Measurements from ENCODE around the gene SH3BP4. TPM values are rescaled to one million over a fixed set of nuclear protein-coding genes. Genes with fewer than 3 reads are reported as not detected.
A peak's percentile ranks its signal among the peaks of the same experiment; 100 is the strongest.

The SH3BP4 gene
- total RNA-seq (2013; cell fraction: nucleolus; rRNA removed): not detected in 2 replicates
- total RNA-seq (2014; rRNA removed) (not detected in 2 replicates), total RNA-seq (2014; rRNA removed; fragmentation: Illumina TruSeq; extraction: Trizol) (not detected in 2 replicates), total RNA-seq (2021) (0.19 and 0.36 TPM in 2 replicates), polyA plus RNA-seq (2011; rRNA removed) (not detected in 2 replicates), polyA plus RNA-seq (2014; fragmentation: Illumina TruSeq; extraction: Trizol) (not detected in 2 replicates), polyA plus RNA-seq (2014; fragmentation: Nextera tagmentation; extraction: Ambion mirVana) (not detected), polyA plus RNA-seq (2014; rRNA removed) (not detected in 2 replicates), polyA plus RNA-seq (2016; fragmentation: Nextera tagmentation; extraction: Ambion mirVana) (under 1 TPM in 1 of 2 experiments, not detected in 1; 0.03 TPM), polyA minus RNA-seq (2011; rRNA and poly(A)+ RNA removed) (not detected in 2 replicates), Bru-seq, nascent RNA (percentile 17 among the genes with signal in this experiment), BruChase-seq, experiment 1, labeled RNA remaining after a 6-hour chase (percentile 19 among the genes with signal in this experiment), BruChase-seq, experiment 2, labeled RNA remaining after a 2-hour chase (percentile 24 among the genes with signal in this experiment)
- not detected for polyA plus RNA-seq (2011; ENCODE audit: low read depth)
- not detected in 2 replicates for polyA plus RNA-seq (2011; cell fraction: cytosol; rRNA removed)
- polyA plus RNA-seq (2011; cell fraction: nucleus; rRNA removed): not detected in 2 replicates
- not detected in 2 replicates for polyA plus RNA-seq (2012)
- 0.53 and 0.94 TPM in 2 replicates for polyA minus RNA-seq (2011; cell fraction: cytosol; rRNA and poly(A)+ RNA removed)
- 0.29 TPM in 1 of 2 replicates, not detected in the other for polyA minus RNA-seq (2011; cell fraction: nucleus; rRNA and poly(A)+ RNA removed)
- long read RNA-seq, experiment 1: 0 reads
- long read RNA-seq, experiment 2: 0 reads

DNA sequence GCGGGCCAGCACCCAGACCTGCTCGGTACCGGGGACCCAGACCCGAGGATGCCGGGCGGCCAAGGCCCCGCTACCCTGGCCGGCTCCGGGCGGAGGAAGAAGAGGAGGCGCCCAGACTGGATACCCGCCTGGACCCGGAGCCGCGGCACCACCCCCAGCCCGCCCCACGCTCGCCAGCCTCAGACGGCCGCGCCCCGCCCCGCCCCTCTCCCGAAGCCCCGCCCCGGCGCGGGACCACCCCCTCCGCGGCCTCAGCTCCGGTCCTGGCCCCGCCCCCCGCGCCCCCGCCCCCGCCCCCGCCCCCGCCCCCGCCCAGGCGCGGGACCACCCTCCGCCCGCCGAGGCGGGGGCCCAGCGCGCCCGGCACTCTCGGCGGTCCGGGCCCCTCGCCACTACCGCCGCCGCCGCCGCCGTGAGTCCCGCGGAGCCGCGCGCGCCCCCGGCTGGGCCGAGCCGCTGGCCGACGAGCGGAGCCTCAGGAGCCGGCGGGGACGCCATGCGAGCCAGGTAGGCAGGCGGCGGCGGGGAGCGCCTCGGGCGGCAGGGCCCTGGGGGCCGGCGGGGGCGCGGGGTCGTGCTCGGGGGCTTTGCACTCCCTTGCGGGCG, at the start of gene SH3BP4:
Gene SH3BP4 (plus strand): TSS at position 354 of the 606 bp plus-strand sequence. CDS start 82,986 bp downstream, outside the sequence.
- no peak for FAIRE-seq
- 30% methylated on average over 8 of the region's 88 CpGs for WGBS (ENCODE audit: insufficient coverage, insufficient replicate concordance, low lambda C conversion rate, missing lambda C conversion rate)
- BruUV-seq (replicated peaks): no TSS peak
- intact Hi-C loops (cut with micrococcal nuclease; ENCODE audit: unreplicated experiment) (no loop called here), in situ Hi-C loops (cut with MboI) (no loop called here)
- no peak within 1 kb of the TSS for H3K4me3 ChIP-seq
- no peaks in the 10 kb centered on the region for H3K79me2 ChIP-seq (ENCODE audit: control insufficient read depth, insufficient read depth, low read length)
- ChIA-PET CTCF (no interaction called here), POLR2A (no interaction called here), RAD21 (ENCODE audit: unreplicated experiment) (no interaction called here), SMC1A (ENCODE audit: uncharacterized antibody, unreplicated experiment) (no interaction called here)
- peaks cover 0 to 8% of the 10 kb centered on the region in 2 experiments; a peak in 2 of 4 replicates for H3K27me3 ChIP-seq (replicated peaks in 1 of 2; ENCODE audit: control insufficient read depth in 2 of 2, insufficient read depth in 2 of 2, low read length in 1 of 2)
- no peak within 1 kb of the TSS for H3K4me2 ChIP-seq (ENCODE audit: control insufficient read depth, insufficient read depth)
- no peak within 1 kb of the TSS for H2AFZ ChIP-seq (ENCODE audit: control insufficient read depth, low read depth, low read length)
- no peak for DNase-seq (ENCODE audit: low read depth, low spot score)
- no peaks in the 10 kb centered on the region for H3K9me3 ChIP-seq (replicated peaks; ENCODE audit: control insufficient read depth, insufficient read depth, low read length)
- no peak within 1 kb of the TSS for H3K27ac ChIP-seq (ENCODE audit: control insufficient read depth, insufficient read depth)
- H3K9ac ChIP-seq (ENCODE audit: control insufficient read depth, insufficient read depth, low read length): no peak within 1 kb of the TSS
- ATAC-seq: no peak
- no peak for TF ChIP-seq SP1 (IDR thresholded peaks at IDR 0.05; ENCODE audit: low read depth, low read length)
- TF ChIP-seq PKNOX1 (IDR thresholded peaks at IDR 0.05): no peak
- no peak for TF ChIP-seq ZSCAN29 (IDR thresholded peaks at IDR 0.05)
- H3K36me3 ChIP-seq (ENCODE audit: control insufficient read depth in 2 of 2, insufficient read depth in 2 of 2, low read length in 1 of 2): no peaks in the 10 kb centered on the region
- H4K20me1 ChIP-seq (ENCODE audit: control insufficient read depth, insufficient read depth): no peaks in the 10 kb centered on the region
- no peaks in the 10 kb centered on the region for H3K4me1 ChIP-seq (ENCODE audit: control insufficient read depth, insufficient read depth, low read length)

Data from GM12878 (cell line).